K562 (cell line): ENCODE data around the gene ADORA1. TPM values are rescaled to one million over a fixed set of nuclear protein-coding genes. Genes with fewer than 3 reads are reported as not detected.

Experiments used
- ATAC-seq: fragments of 200-7000 bp; cut with Tn5 transposase; 3 replicates; pipeline ENCODE4 v1.9.1; 2020; ENCODE audit warnings: moderate library complexity
- BruUV-seq: library from RNA; stranded (reverse); fragments of 400-500 nt; replicated peaks from 2 replicates; lab custom pipeline; 2021; lab: Mats Ljungman, UMichigan
- CTCF ChIA-PET: fragments of 300-600 bp; formaldehyde crosslinking; extraction: SDS; loops from one replicate; lab custom pipeline; 2021; ENCODE audit warnings: low intra/inter-chr PET ratio; lab: Yijun Ruan, JAX
- POLR2A ChIA-PET: fragments of 300-600, 350-650 bp; sonication (Branson Sonifier 250); formaldehyde crosslinking; extraction: SDS; loops from one replicate; lab custom pipeline; 2021; ENCODE audit warnings: antibody characterized with exemption, inconsistent platforms; lab: Yijun Ruan, JAX
- DNase-seq, 4 experiments: peaks; one replicate each; pipeline versions ENCODE4 v3.0.0 to v3.0.0-alpha.2; 2011 to 2018; ENCODE audit warnings: low spot score in 3 of 4, mixed read lengths in 3 of 4; ENCODE audit errors: extremely low read depth in 1 of 4
- FAIRE-seq: peaks from 2 replicates; lab custom pipeline; 2011; peaks lifted over from hg19 to GRCh38; lab: Jason Lieb, UNC
- H2AFZ ChIP-seq: 2 replicates; pipeline ENCODE4 v1.6.0; 2011; ENCODE audit warnings: low read depth, low read length, control low read depth, inconsistent platforms
- H3K27ac ChIP-seq: fragments of 200-600 bp; 3 replicates; pipeline ENCODE4 v1.8.0; 2011; ENCODE audit warnings: low read depth, mild to moderate bottlenecking, control low read depth, inconsistent platforms, low read length, moderate library complexity, mixed read lengths; ENCODE audit errors: extremely low read depth
- H3K27me3 ChIP-seq, 2 experiments: fragments of 300-600 bp in 1 of 2; 2 replicates in 1 of 2; 3 replicates in 1 of 2; pipeline versions ENCODE4 v1.6.0 to v1.8.0; 2011; ENCODE audit warnings: inconsistent platforms in 2 of 2, low read length in 2 of 2, mild to moderate bottlenecking in 1 of 2, mixed read lengths in 1 of 2, moderate library complexity in 1 of 2; ENCODE audit not compliant: control insufficient read depth in 2 of 2, insufficient read depth in 2 of 2
- H3K36me3 ChIP-seq: fragments of 300-600 bp; 3 replicates; pipeline ENCODE4 v1.8.0; 2011; ENCODE audit warnings: mild to moderate bottlenecking, low read length, inconsistent platforms; ENCODE audit not compliant: control insufficient read depth, insufficient read depth
- H3K4me1 ChIP-seq, 2 experiments: fragments of 200-600 bp in 1 of 2; replicated peaks in 1 of 2; 2 replicates in 1 of 2; 3 replicates in 1 of 2; pipeline versions ENCODE4 v1.5.1 to v1.8.0; 2011; ENCODE audit warnings: inconsistent platforms in 2 of 2, low read length in 2 of 2, mild to moderate bottlenecking in 1 of 2, mixed read lengths in 1 of 2, moderate library complexity in 1 of 2; ENCODE audit not compliant: control insufficient read depth in 2 of 2, insufficient read depth in 2 of 2
- H3K4me2 ChIP-seq: 2 replicates; pipeline ENCODE4 v1.6.1; 2011; ENCODE audit warnings: low read length, control low read depth, inconsistent platforms, mixed read lengths; ENCODE audit not compliant: insufficient read depth
- H3K4me3 ChIP-seq: fragments of 200-600 bp; sonication (generic), shearing (Covaris generic); 2 replicates; pipeline ENCODE4 v1.5.1; 2016; ENCODE audit warnings: control low read depth, inconsistent platforms
- H3K79me2 ChIP-seq: fragments of 200-600 bp; 3 replicates; pipeline ENCODE4 v1.8.0; 2011; ENCODE audit warnings: low read length, inconsistent platforms; ENCODE audit not compliant: control insufficient read depth, insufficient read depth
- H3K9ac ChIP-seq, 2 experiments: 2 replicates each; pipeline versions ENCODE4 v1.6.0 to v1.6.1; 2011; ENCODE audit warnings: low read depth in 2 of 2, low read length in 2 of 2, control low read depth in 1 of 2, inconsistent platforms in 1 of 2, mild to moderate bottlenecking in 1 of 2, mixed read lengths in 1 of 2; ENCODE audit not compliant: insufficient read depth in 1 of 2
- H3K9me1 ChIP-seq: one replicate; pipeline ENCODE4 v1.6.0; 2011; ENCODE audit warnings: inconsistent platforms, mild to moderate bottlenecking, low read length, moderate library complexity; ENCODE audit not compliant: control insufficient read depth, insufficient read depth
- H3K9me3 ChIP-seq: replicated peaks from 2 replicates; pipeline ENCODE4 v1.5.1; 2011; ENCODE audit warnings: low read depth, low read length, inconsistent platforms; ENCODE audit not compliant: control insufficient read depth, insufficient read depth
- H4K20me1 ChIP-seq: replicated peaks from 2 replicates; pipeline ENCODE4 v1.6.1; 2011; ENCODE audit warnings: low read length, inconsistent platforms, mixed read lengths; ENCODE audit not compliant: control insufficient read depth, insufficient read depth
- GABPB1 ChIP-seq: sonication (generic); formaldehyde crosslinking; IDR thresholded peaks from 2 replicates; pipeline ENCODE4 v1.8.0; 2022; ENCODE audit warnings: mild to moderate bottlenecking, missing genetic modification reagents
- GTF3C2 ChIP-seq: IDR thresholded peaks from 3 replicates; pipeline ENCODE4 v1.6.1; 2011; ENCODE audit warnings: borderline replicate concordance, mild to moderate bottlenecking, moderate library complexity; ENCODE audit not compliant: insufficient read length; ENCODE audit errors: extremely low read depth
- HDGF ChIP-seq: fragments of 450-650 bp; IDR thresholded peaks from 2 replicates; pipeline ENCODE4 v1.6.1; 2016
- KAT8 ChIP-seq: fragments of 450-650 bp; IDR thresholded peaks from 2 replicates; pipeline ENCODE4 v1.6.1; 2016; ENCODE audit warnings: low read depth, mild to moderate bottlenecking
- MCM7 ChIP-seq, 2 experiments: fragments of 450-650 bp; IDR thresholded peaks; 2 replicates each; pipeline ENCODE4 v1.6.1; 2016 to 2018
- SP1 ChIP-seq: sonication (generic); formaldehyde crosslinking; IDR thresholded peaks from 2 replicates; pipeline ENCODE4 v1.8.1; 2022; ENCODE audit warnings: mild to moderate bottlenecking, missing genetic modification reagents
- TAL1 ChIP-seq: fragments of 450-650 bp; IDR thresholded peaks from 2 replicates; pipeline ENCODE4 v1.6.1; 2016; ENCODE audit warnings: mild to moderate bottlenecking
- XRCC3 ChIP-seq: fragments of 450-650 bp; IDR thresholded peaks from 2 replicates; pipeline ENCODE4 v1.6.1; 2017; ENCODE audit warnings: mild to moderate bottlenecking, moderate library complexity
- WGBS: fragments of 100-300 bp; shearing (Covaris generic); methylation state at CpG from one replicate; pipeline ENCODE4 v1.1.6; 2016; ENCODE audit warnings: low coverage, mixed read lengths; ENCODE audit not compliant: insufficient coverage; ENCODE audit errors: missing lambda C conversion rate; 5-methylcytosine and 5-hydroxymethylcytosine counted together
- in situ Hi-C: fragments of 300-500 bp; cut with MboI; formaldehyde crosslinking; loops from 4 replicates; pipeline ENCODE4 v1.15.0; 2018; ENCODE audit warnings: inconsistent platforms, mixed read lengths
- intact Hi-C: fragments of 100-400 bp; cut with micrococcal nuclease; formaldehyde crosslinking; loops from 2 replicates; pipeline ENCODE4 v1.14.2; 2022
- polyA plus RNA-seq, 8 experiments: library from polyadenylated mRNA; depleted of rRNA in 4 of 8; stranded (reverse) in 5 of 8; unstranded in 3 of 8; fragments of >200 nt; fragmentation: Nextera tagmentation in 2 of 8; fragmentation: Illumina TruSeq in 1 of 8; extraction: Ambion mirVana in 2 of 8; extraction: Trizol in 1 of 8; gene quantifications; 2 replicates each; pipeline versions ENCODE4 v1.2.1 to v1.2.3, GENCODE V29; 2011 to 2014; ENCODE audit warnings: inconsistent platforms in 1 of 8, missing spikeins in 1 of 8
- total RNA-seq, 7 experiments: library from RNA; depleted of rRNA in 6 of 7; stranded (reverse); fragments of >200 nt in 6 of 7; fragmentation: Illumina TruSeq in 2 of 7; extraction: Trizol in 2 of 7; gene quantifications; 2 replicates each; pipeline versions ENCODE4 v1.2.1 to v1.2.3, GENCODE V29; 2011 to 2021; ENCODE audit warnings: low replicate concordance in 1 of 7

The ADORA1 gene
- total and polyA plus RNA-seq, 9 of the 15 experiments (the other 6 are each of a cell fraction or from before 2014, with no cell fraction given), result not detected

GRCh38 chr1:203128431-203128715, 847 bp downstream of the ADORA1 start:
- POLR2A ChIA-PET, result interaction anchor here (0.6 to 1.5 kb wide), 3 partner anchors 10 to 62 kb away, joined by 3 to 4 read pairs (median 3); no protein-coding TSS in a partner anchor
- peaks cover 5 to 71% of the 10 kb centered on the region in 2 experiments; a peak in 4 of 5 replicates for H3K27me3 ChIP-seq
- peaks cover 0 to 16% of the 10 kb centered on the region in 2 experiments; a peak in 2 of 5 replicates for H3K4me1 ChIP-seq
- H4K20me1 ChIP-seq, result peaks cover 24% of the 10 kb centered on the region
- no peak overlapping the region for H3K4me2 ChIP-seq
- H3K9me3 ChIP-seq, result no peaks in the 10 kb centered on the region
- DNase-seq (no peak), FAIRE-seq (no peak), ATAC-seq (no peak)
- no peak overlapping the region for H2AFZ ChIP-seq
- BruUV-seq, result no TSS peak
- H3K36me3 ChIP-seq, result no peaks in the 10 kb centered on the region
- H3K4me3 ChIP-seq, result no peak overlapping the region
- CTCF ChIA-PET, result no interaction called here
- no peak overlapping the region for H3K27ac ChIP-seq
- intact Hi-C loops, result no loop called here
- no peaks in the 10 kb centered on the region for H3K79me2 ChIP-seq
- no peaks in the 10 kb centered on the region for H3K9me1 ChIP-seq
- in situ Hi-C loops, result no loop called here
- 0% methylated on average over 6 of the region's 7 CpGs for WGBS
- H3K9ac ChIP-seq, result no peak overlapping the region
- TF ChIP-seq SP1 (no peak), KAT8 (no peak), GTF3C2 (no peak), TAL1 (no peak), XRCC3 (no peak), HDGF (no peak), GABPB1 (CRISPR knock-in tag) (no peak), MCM7 (IDR thresholded peaks at IDR 0.05) (no peak)
